Activated naive CD4-positive, alpha-beta T cell treated with Interleukin-2 at 50 U/mL for 16 hours (primary cell): Measurements from ENCODE around the gene KRT17.
A peak's percentile ranks its signal among the peaks of the same experiment; 100 is the strongest.
"Not testable (repeated sequence)": the region's sequence is repeated elsewhere in the genome, so short reads cannot be mapped to it uniquely, and the experiment has no call there.

ENCODE experiments used
- DNase-seq: peaks from one replicate; pipeline ENCODE4 v3.0.0-alpha.2; 2020

Gene KRT17

GRCh38 chr17:41653892-41654677 lies 29.7 kb upstream of the KRT17 start:
- DNase-seq, result no peak

GRCh38 chr17:41653421-41653820 lies 29.0 kb upstream of the KRT17 start:
- no peak for DNase-seq

- no peak for DNase-seq
These were observed 28.1 kb upstream of the KRT17 start for GRCh38 chr17:41652461-41652970.

- no peak for DNase-seq
These were observed 27.5 kb upstream of the KRT17 start for GRCh38 chr17:41651625-41652460.

GRCh38 chr17:41650794-41651624 lies 26.6 kb upstream of the KRT17 start:
- no peak for DNase-seq

GRCh38 chr17:41649923-41650519 lies 25.6 kb upstream of the KRT17 start:
- no peak for DNase-seq

- peak; percentile 85 for DNase-seq
These were observed 24.2 kb upstream of the KRT17 start for GRCh38 chr17:41648411-41649195.

GRCh38 chr17:41647940-41648410 lies 23.6 kb upstream of the KRT17 start:
- peak; percentile 89 for DNase-seq

- DNase-seq, result no peak
These were observed 22.9 kb upstream of the KRT17 start for GRCh38 chr17:41647038-41647813.

GRCh38 chr17:41642252-41643156 lies 18.1 kb upstream of the KRT17 start:
- DNase-seq, result no peak

- not testable (repeated sequence) for DNase-seq
These were observed 16.2 kb upstream of the KRT17 start for GRCh38 chr17:41640596-41640995.

GRCh38 chr17:41639492-41640473 lies 15.4 kb upstream of the KRT17 start:
- no peak for DNase-seq

GRCh38 chr17:41638941-41639340 lies 14.6 kb upstream of the KRT17 start:
- DNase-seq, result no peak

- DNase-seq, result no peak
These were observed 13.8 kb upstream of the KRT17 start for GRCh38 chr17:41638194-41638593.

- DNase-seq, result no peak
These were observed 12.3 kb upstream of the KRT17 start for GRCh38 chr17:41636652-41637051.

- no peak for DNase-seq
These were observed 11.0 kb upstream of the KRT17 start for GRCh38 chr17:41635121-41636097.

- no peak for DNase-seq
These were observed 10.3 kb upstream of the KRT17 start for GRCh38 chr17:41634639-41635038.
